Coronary artery (tissue), 2 donors: ENCODE measurements around the gene GRAMD2B.
A peak's percentile ranks its signal among the peaks of the same experiment; 100 is the strongest.

Source experiments
- DNase-seq: peaks from one replicate; pipeline ENCODE4 v3.0.0-alpha.2; 2017; ENCODE audit warnings: low spot score
- H3K27ac ChIP-seq, 2 donors: fragments of 200-600 bp; sonication (generic); one replicate each; pipeline ENCODE4 v1.5.1; 2016 to 2019
- H3K4me3 ChIP-seq: fragments of 200-600 bp; sonication (generic); 2 replicates; pipeline ENCODE4 v1.5.1; 2016; ENCODE audit warnings: mild to moderate bottlenecking, moderate library complexity
- CTCF ChIP-seq: fragments of 200-600 bp; sonication (generic); IDR thresholded peaks from one replicate; pipeline ENCODE4 v1.5.1; 2019; ENCODE audit warnings: antibody characterized with exemption

Gene GRAMD2B

GRCh38 chr5:126384985-126385384, 38.2 kb upstream of the GRAMD2B start:
- DNase-seq = no peak
- Histone ChIP-seq H3K4me3 (no peak overlapping the region), H3K27ac (peak overlapping the region; percentile 31 to 83)
- no peak for TF ChIP-seq CTCF

- H3K4me3 ChIP-seq = no peak overlapping the region
- DNase-seq = no peak
- no peak for TF ChIP-seq CTCF
- peak overlapping the region in 1 of 2 donors; percentile 83 for H3K27ac ChIP-seq
Observed at GRCh38 chr5:126385524-126386502, 37.4 kb upstream of the GRAMD2B start.

GRCh38 chr5:126389179-126389578, 34.0 kb upstream of the GRAMD2B start:
- Histone ChIP-seq H3K4me3 (no peak overlapping the region), H3K27ac (no peak overlapping the region)
- DNase-seq = no peak
- TF ChIP-seq CTCF = no peak

GRCh38 chr5:126390051-126390450, 33.2 kb upstream of the GRAMD2B start:
- no peak for DNase-seq
- no peak for TF ChIP-seq CTCF
- H3K4me3 ChIP-seq = no peak overlapping the region
- H3K27ac ChIP-seq = no peak overlapping the region

GRCh38 chr5:126391386-126391785, 31.8 kb upstream of the GRAMD2B start:
- TF ChIP-seq CTCF = no peak
- H3K4me3 ChIP-seq = no peak overlapping the region
- H3K27ac ChIP-seq = no peak overlapping the region
- DNase-seq = no peak

GRCh38 chr5:126394211-126394788, 28.9 kb upstream of the GRAMD2B start:
- no peak overlapping the region for H3K4me3 ChIP-seq
- DNase-seq = no peak
- TF ChIP-seq CTCF = no peak
- H3K27ac ChIP-seq = no peak overlapping the region
